Esophagus squamous epithelium (tissue), 4 donors: ENCODE measurements around the gene ASB13.

ENCODE experiments used
- POLR2A ChIP-seq, 4 donors: fragments of 450-650 bp; IDR thresholded peaks; one replicate each; pipeline ENCODE4 v1.6.1; 2017; ENCODE audit warnings: antibody characterized with exemption in 4 of 4, mild to moderate bottlenecking in 4 of 4, moderate library complexity in 3 of 4
- TF ChIP-seq, protein P1 (sequence below), 6 experiments: fragments of 450-650 bp in 4 of 6; fragments of 200-600 bp in 2 of 6; sonication (generic) in 2 of 6; IDR thresholded peaks; one replicate each; pipeline ENCODE4 v1.5.1; 2016 to 2019; ENCODE audit warnings: antibody characterized with exemption in 6 of 6, mild to moderate bottlenecking in 4 of 6, moderate library complexity in 4 of 6

DNA sequence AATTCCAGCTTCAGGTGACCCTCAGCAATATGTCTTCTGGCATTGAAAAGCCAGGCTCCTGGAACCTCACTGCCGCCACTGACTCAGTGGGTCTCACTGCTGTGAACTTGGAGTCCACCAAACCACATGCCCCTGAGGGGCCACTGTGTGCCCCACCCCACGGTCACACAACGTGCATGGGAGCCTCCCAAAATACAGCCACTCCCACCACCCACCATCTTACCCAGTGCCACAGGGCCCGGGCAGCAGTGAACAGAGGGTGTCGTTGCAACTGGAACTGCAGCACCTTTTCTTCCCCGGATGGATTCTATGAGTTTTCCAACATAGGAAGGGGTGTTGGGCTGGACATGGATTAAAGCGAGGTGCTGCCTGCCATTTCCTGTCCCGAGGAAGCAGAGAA, 60.1 kb downstream of the ASB13 start:
- TF ChIP-seq, protein P1, sequence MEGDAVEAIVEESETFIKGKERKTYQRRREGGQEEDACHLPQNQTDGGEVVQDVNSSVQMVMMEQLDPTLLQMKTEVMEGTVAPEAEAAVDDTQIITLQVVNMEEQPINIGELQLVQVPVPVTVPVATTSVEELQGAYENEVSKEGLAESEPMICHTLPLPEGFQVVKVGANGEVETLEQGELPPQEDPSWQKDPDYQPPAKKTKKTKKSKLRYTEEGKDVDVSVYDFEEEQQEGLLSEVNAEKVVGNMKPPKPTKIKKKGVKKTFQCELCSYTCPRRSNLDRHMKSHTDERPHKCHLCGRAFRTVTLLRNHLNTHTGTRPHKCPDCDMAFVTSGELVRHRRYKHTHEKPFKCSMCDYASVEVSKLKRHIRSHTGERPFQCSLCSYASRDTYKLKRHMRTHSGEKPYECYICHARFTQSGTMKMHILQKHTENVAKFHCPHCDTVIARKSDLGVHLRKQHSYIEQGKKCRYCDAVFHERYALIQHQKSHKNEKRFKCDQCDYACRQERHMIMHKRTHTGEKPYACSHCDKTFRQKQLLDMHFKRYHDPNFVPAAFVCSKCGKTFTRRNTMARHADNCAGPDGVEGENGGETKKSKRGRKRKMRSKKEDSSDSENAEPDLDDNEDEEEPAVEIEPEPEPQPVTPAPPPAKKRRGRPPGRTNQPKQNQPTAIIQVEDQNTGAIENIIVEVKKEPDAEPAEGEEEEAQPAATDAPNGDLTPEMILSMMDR (IDR thresholded peaks at IDR 0.05), result no peak
- TF ChIP-seq POLR2A (IDR thresholded peaks at IDR 0.05), result no peak
